ENCODE measurements around the gene CCNDBP1. TPM values are rescaled to one million over a fixed set of nuclear protein-coding genes. Genes with fewer than 3 reads are reported as not detected.
"Not testable (repeated sequence)": the region's sequence is repeated elsewhere in the genome, so short reads cannot be mapped to it uniquely, and the experiment has no call there.

Gene CCNDBP1
- polyA plus RNA-seq, 2 of the 4 experiments (the other 2 are of a cell fraction): 24.3 to 44.8 TPM

- Histone ChIP-seq H3K4me1 (no peaks in the 10 kb centered on the region), H3K4me3 (no peak within 1 kb of the TSS), H3K27ac (no peak within 1 kb of the TSS), H3K4me2 (no peak within 1 kb of the TSS), H3K9me3 (no peaks in the 10 kb centered on the region)
- POLR2A ChIA-PET: no interaction called here
- ATAC-seq (no peak), FAIRE-seq (no peak), DNase-seq (ENCODE audit: low read depth in 1 of 2, low spot score in 1 of 2) (no peak)
- TF ChIP-seq CHD2 (IDR thresholded peaks at IDR 0.05; ENCODE audit: low read length, partially characterized antibody) (no peak), JUN (IDR thresholded peaks at IDR 0.05) (no peak), EHF (CRISPR knock-in tag; IDR thresholded peaks at IDR 0.05) (no peak), SREBF2 (IDR thresholded peaks at IDR 0.05) (no peak), SMC3 (IDR thresholded peaks at IDR 0.05) (no peak), CHD4 (IDR thresholded peaks at IDR 0.05; ENCODE audit: borderline replicate concordance) (no peak), RNF2 (IDR thresholded peaks at IDR 0.05; ENCODE audit: borderline replicate concordance, low read depth) (no peak), E2F6 (IDR thresholded peaks at IDR 0.05; ENCODE audit: borderline replicate concordance, low read depth) (no peak)
- WGBS (ENCODE audit: missing lambda C conversion rate): 46% methylated on average over 2 of the region's 3 CpGs
- CTCF ChIA-PET: no interaction called here
Observed at GRCh38 chr15:43220991-43221403, 35.8 kb downstream of the CCNDBP1 start, which contains the start of gene EPB42. EPB42 (minus strand) TSS chr15:43221018; CDS start chr15:43220825, 193 bp downstream.

GRCh38 chr15:43221422-43221821, 36.2 kb downstream of the CCNDBP1 start:
- ChIA-PET CTCF (interaction anchor here (1.8 kb wide), 1 partner anchor 64 kb away, joined by 8 read pairs; no protein-coding TSS in a partner anchor), POLR2A (no interaction called here)
- no peak for DNase-seq (ENCODE audit: low read depth in 1 of 2, low spot score in 1 of 2)
- Histone ChIP-seq H3K4me3 (no peak overlapping the region), H3K4me2 (no peak overlapping the region), H3K9me3 (no peaks in the 10 kb centered on the region), H3K4me1 (no peaks in the 10 kb centered on the region), H3K27ac (no peak overlapping the region)
- WGBS (ENCODE audit: missing lambda C conversion rate): 62% methylated on average over 1 of the region's 1 CpG
- TF ChIP-seq ZNF302 (CRISPR knock-in tag; IDR thresholded peaks at IDR 0.05) (no peak), RARB (CRISPR knock-in tag; IDR thresholded peaks at IDR 0.05) (no peak), ZFP36 (IDR thresholded peaks at IDR 0.05; ENCODE audit: borderline replicate concordance, partially characterized antibody) (no peak), REST (IDR thresholded peaks at IDR 0.05) (no peak)
- FAIRE-seq: no peak
- no peak for ATAC-seq

GRCh38 chr15:43225201-43225949, 40.2 kb downstream of the CCNDBP1 start:
- TF ChIP-seq SMC3 (IDR thresholded peaks at IDR 0.05) (peak; percentile 64), RFX5 (IDR thresholded peaks at IDR 0.05) (no peak), CTCF (IDR thresholded peaks at IDR 0.05) (peak; percentile 56), RAD21 (conservative IDR thresholded peaks at IDR 0.05 in 1 of 2, IDR thresholded peaks at IDR 0.05 in 1 of 2) (peak; percentile 56 to 65)
- ATAC-seq (peak; percentile 98 to 100), FAIRE-seq (no peak), DNase-seq (ENCODE audit: low read depth in 1 of 2, low spot score in 1 of 2) (peak; percentile 42 to 52)
- CTCF ChIA-PET: interaction anchor here (0.6 to 8.4 kb wide), 35 partner anchors 9 to 557 kb away, joined by 3 to 114 read pairs (median 5); partner anchors contain the start of genes CCNDBP1, TGM5 and TGM7
- 44% methylated on average over 16 of the region's 16 CpGs for WGBS (ENCODE audit: missing lambda C conversion rate)
- Histone ChIP-seq H3K4me2 (0 out of 3 replicates have a peak overlapping the region, but pooled peaks have one; percentile 30), H3K27ac (no peak overlapping the region), H3K4me3 (no peak overlapping the region), H3K9me3 (no peaks in the 10 kb centered on the region), H3K4me1 (no peaks in the 10 kb centered on the region)
- POLR2A ChIA-PET: interaction anchor here (1.0 kb wide), 1 partner anchor 60 kb away, joined by 6 read pairs; no protein-coding TSS in a partner anchor

- DNase-seq (ENCODE audit: low read depth in 1 of 2, low spot score in 1 of 2); H3K4me2 ChIP-seq; H3K4me1 ChIP-seq; ATAC-seq; FAIRE-seq; H3K9me3 ChIP-seq; H3K27ac ChIP-seq; H3K4me3 ChIP-seq: not testable (repeated sequence)
- ChIA-PET POLR2A (interaction anchor here (1.0 kb wide), 1 partner anchor 60 kb away, joined by 6 read pairs; no protein-coding TSS in a partner anchor), CTCF (interaction anchor here (0.7 to 8.4 kb wide), 31 partner anchors 9 to 557 kb away, joined by 3 to 114 read pairs (median 6); partner anchors contain the start of genes CCNDBP1, TGM5 and TGM7)
- WGBS (ENCODE audit: missing lambda C conversion rate): 78% methylated on average over 12 of the region's 12 CpGs
Observed at GRCh38 chr15:43225950-43226255, 40.7 kb downstream of the CCNDBP1 start.
